Parathyroid adenoma (tissue), 2 donors: ENCODE results near the gene CDHR2.

Experiments
- H2AFZ ChIP-seq: fragments of 300-600 bp; sonication (generic); one replicate; pipeline ENCODE4 v1.7.0; 2017; ENCODE audit warnings: antibody characterized with exemption, mild to moderate bottlenecking
- H3K27ac ChIP-seq: fragments of 300-600 bp; sonication (generic); one replicate; pipeline ENCODE4 v1.7.0; 2017
- H3K27me3 ChIP-seq: fragments of 300-600 bp; sonication (generic); one replicate; pipeline ENCODE4 v1.7.0; 2017; ENCODE audit warnings: low read length; ENCODE audit not compliant: control insufficient read depth, insufficient read depth
- H3K36me3 ChIP-seq: fragments of 300-600 bp; sonication (generic); one replicate; pipeline ENCODE4 v1.7.0; 2017; ENCODE audit warnings: low read length; ENCODE audit not compliant: control insufficient read depth, insufficient read depth
- H3K4me1 ChIP-seq: fragments of 300-600 bp; sonication (generic); one replicate; pipeline ENCODE4 v1.7.0; 2017; ENCODE audit warnings: control low read depth
- H3K4me2 ChIP-seq: fragments of 300-600 bp; sonication (generic); one replicate; pipeline ENCODE4 v1.7.0; 2017; ENCODE audit warnings: low read length
- H3K4me3 ChIP-seq: fragments of 300-600 bp; sonication (generic); one replicate; pipeline ENCODE4 v1.7.0; 2017; ENCODE audit warnings: low read depth, low read length
- H3K79me2 ChIP-seq: fragments of 300-600 bp; sonication (generic); one replicate; pipeline ENCODE4 v1.7.0; 2017; ENCODE audit warnings: control low read depth
- H3K9ac ChIP-seq: fragments of 300-600 bp; sonication (generic); one replicate; pipeline ENCODE4 v1.7.0; 2017; ENCODE audit warnings: mild to moderate bottlenecking
- H3K9me3 ChIP-seq: fragments of 300-600 bp; sonication (generic); one replicate; pipeline ENCODE4 v1.7.0; 2017; ENCODE audit warnings: low read length; ENCODE audit not compliant: control insufficient read depth
- CTCF ChIP-seq: fragments of 300-600 bp; sonication (generic); IDR thresholded peaks from one replicate; pipeline ENCODE4 v1.7.0; 2017; ENCODE audit warnings: antibody characterized with exemption, mild to moderate bottlenecking
- donor health status: primary hyperparathyroidism.

Gene CDHR2

GRCh38 chr5:176562189-176562588 is 13.0 kb downstream of the CDHR2 start:
- Histone ChIP-seq H3K36me3 (no peaks in the 10 kb centered on the region), H3K27ac (no peak overlapping the region), H3K9ac (no peak overlapping the region), H3K4me1 (no peaks in the 10 kb centered on the region), H3K9me3 (no peaks in the 10 kb centered on the region), H3K27me3 (no peaks in the 10 kb centered on the region), H3K4me2 (no peak overlapping the region), H3K4me3 (no peak overlapping the region), H2AFZ (no peak overlapping the region), H3K79me2 (no peaks in the 10 kb centered on the region)
- TF ChIP-seq CTCF, result no peak

GRCh38 chr5:176564002-176564401 is 14.9 kb downstream of the CDHR2 start:
- no peak overlapping the region for H3K27ac ChIP-seq
- no peaks in the 10 kb centered on the region for H3K9me3 ChIP-seq

GRCh38 chr5:176565760-176566288 is 16.7 kb downstream of the CDHR2 start:
- Histone ChIP-seq H3K9me3 (no peaks in the 10 kb centered on the region), H3K79me2 (no peaks in the 10 kb centered on the region), H3K4me3 (no peak overlapping the region), H3K27ac (no peak overlapping the region), H2AFZ (no peak overlapping the region), H3K4me1 (no peaks in the 10 kb centered on the region), H3K4me2 (no peak overlapping the region), H3K36me3 (no peaks in the 10 kb centered on the region), H3K27me3 (no peaks in the 10 kb centered on the region), H3K9ac (no peak overlapping the region)
- no peak for TF ChIP-seq CTCF

More at GRCh38 chr5:176564002-176564401, 14.9 kb downstream of the CDHR2 start:
- Histone ChIP-seq H3K4me3 (no peak overlapping the region), H3K79me2 (no peaks in the 10 kb centered on the region), H3K36me3 (no peaks in the 10 kb centered on the region), H2AFZ (no peak overlapping the region), H3K4me2 (no peak overlapping the region), H3K9ac (no peak overlapping the region), H3K27me3 (no peaks in the 10 kb centered on the region), H3K4me1 (no peaks in the 10 kb centered on the region)
- no peak for TF ChIP-seq CTCF

GRCh38 chr5:176568657-176569056 is 19.5 kb downstream of the CDHR2 start:
- H3K9ac ChIP-seq, result no peak overlapping the region
- H3K4me1 ChIP-seq, result no peaks in the 10 kb centered on the region
- H3K36me3 ChIP-seq, result no peaks in the 10 kb centered on the region
- no peak overlapping the region for H3K4me3 ChIP-seq
- no peaks in the 10 kb centered on the region for H3K79me2 ChIP-seq
- no peaks in the 10 kb centered on the region for H3K27me3 ChIP-seq
- H3K9me3 ChIP-seq, result no peaks in the 10 kb centered on the region
- no peak for TF ChIP-seq CTCF
- no peak overlapping the region for H3K4me2 ChIP-seq
- H2AFZ ChIP-seq, result no peak overlapping the region
- no peak overlapping the region for H3K27ac ChIP-seq

GRCh38 chr5:176570044-176570443 is 20.9 kb downstream of the CDHR2 start:
- no peaks in the 10 kb centered on the region for H3K9me3 ChIP-seq
- no peaks in the 10 kb centered on the region for H3K27me3 ChIP-seq
- no peak overlapping the region for H2AFZ ChIP-seq
- no peak overlapping the region for H3K27ac ChIP-seq
- no peak for TF ChIP-seq CTCF
- H3K4me3 ChIP-seq, result no peak overlapping the region
- no peaks in the 10 kb centered on the region for H3K4me1 ChIP-seq
- no peak overlapping the region for H3K9ac ChIP-seq
- H3K79me2 ChIP-seq, result no peaks in the 10 kb centered on the region
- no peak overlapping the region for H3K4me2 ChIP-seq
- no peaks in the 10 kb centered on the region for H3K36me3 ChIP-seq
